ENCODE measurements around the gene ICA1. TPM values are rescaled to one million over a fixed set of nuclear protein-coding genes. Genes with fewer than 3 reads are reported as not detected.

Gene ICA1
- total RNA-seq, 6 donors from 2014 or later: 19.3 to 85.4 (median 44.6) TPM

GRCh38 chr7:8085420-8085819 is 176.5 kb downstream of the ICA1 start:
- 97% methylated on average over 3 of the region's 3 CpGs for WGBS, 2 donors
- no peaks in the 10 kb centered on the region for H3K9me3 ChIP-seq
- no peak for TF ChIP-seq POLR2A (IDR thresholded peaks at IDR 0.05)
- TF ChIP-seq POLR2AphosphoS5 (IDR thresholded peaks at IDR 0.05): no peak
- TF ChIP-seq, protein P1, sequence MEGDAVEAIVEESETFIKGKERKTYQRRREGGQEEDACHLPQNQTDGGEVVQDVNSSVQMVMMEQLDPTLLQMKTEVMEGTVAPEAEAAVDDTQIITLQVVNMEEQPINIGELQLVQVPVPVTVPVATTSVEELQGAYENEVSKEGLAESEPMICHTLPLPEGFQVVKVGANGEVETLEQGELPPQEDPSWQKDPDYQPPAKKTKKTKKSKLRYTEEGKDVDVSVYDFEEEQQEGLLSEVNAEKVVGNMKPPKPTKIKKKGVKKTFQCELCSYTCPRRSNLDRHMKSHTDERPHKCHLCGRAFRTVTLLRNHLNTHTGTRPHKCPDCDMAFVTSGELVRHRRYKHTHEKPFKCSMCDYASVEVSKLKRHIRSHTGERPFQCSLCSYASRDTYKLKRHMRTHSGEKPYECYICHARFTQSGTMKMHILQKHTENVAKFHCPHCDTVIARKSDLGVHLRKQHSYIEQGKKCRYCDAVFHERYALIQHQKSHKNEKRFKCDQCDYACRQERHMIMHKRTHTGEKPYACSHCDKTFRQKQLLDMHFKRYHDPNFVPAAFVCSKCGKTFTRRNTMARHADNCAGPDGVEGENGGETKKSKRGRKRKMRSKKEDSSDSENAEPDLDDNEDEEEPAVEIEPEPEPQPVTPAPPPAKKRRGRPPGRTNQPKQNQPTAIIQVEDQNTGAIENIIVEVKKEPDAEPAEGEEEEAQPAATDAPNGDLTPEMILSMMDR (IDR thresholded peaks at IDR 0.05): no peak
- no peak for TF ChIP-seq EP300 (IDR thresholded peaks at IDR 0.05)

DNA sequence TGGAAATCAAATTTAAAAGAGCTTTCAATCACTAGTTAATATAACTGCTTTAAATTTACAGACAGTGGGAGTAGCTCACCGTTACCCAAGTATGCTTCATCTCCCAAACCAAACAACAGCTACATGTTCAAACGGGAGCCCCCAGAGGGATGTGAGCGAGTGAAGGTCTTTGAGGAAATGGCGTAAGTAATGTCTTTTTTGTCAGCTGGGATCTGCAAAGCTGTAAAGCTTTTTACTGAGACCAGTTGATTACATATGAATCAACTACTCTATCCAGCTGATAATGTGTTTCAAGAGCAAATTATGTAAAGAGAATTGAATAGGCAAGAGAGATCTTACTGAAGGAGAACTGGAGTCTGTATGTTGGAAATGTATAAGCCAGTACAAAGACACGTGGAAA is 177.1 kb downstream of the ICA1 start:
- H3K27me3 ChIP-seq: no peaks in the 10 kb centered on the region
- H3K27ac ChIP-seq: no peak overlapping the region
- H3K4me3 ChIP-seq: no peak overlapping the region
- 88 to 90% methylated on average over 5 of the region's 5 CpGs for WGBS, 2 donors
- peaks cover 0 to 22% (median 8%) of the 10 kb centered on the region in 4 donors for H3K36me3 ChIP-seq
- no peaks in the 10 kb centered on the region for H3K4me1 ChIP-seq
- ATAC-seq (ENCODE audit: low FRiP score in 2 of 2): no peak
- TF ChIP-seq POLR2A (IDR thresholded peaks at IDR 0.05): no peak
- TF ChIP-seq EP300 (IDR thresholded peaks at IDR 0.05): no peak
- TF ChIP-seq, protein P1 (IDR thresholded peaks at IDR 0.05): no peak
- TF ChIP-seq POLR2AphosphoS5 (IDR thresholded peaks at IDR 0.05): no peak
- H3K9me3 ChIP-seq: no peaks in the 10 kb centered on the region
- DNase-seq: no peak

More at GRCh38 chr7:8085420-8085819, 176.5 kb downstream of the ICA1 start:
- ATAC-seq (ENCODE audit: low FRiP score in 2 of 2) (no peak), DNase-seq (no peak)
- H3K27me3 ChIP-seq: no peaks in the 10 kb centered on the region
- H3K36me3 ChIP-seq: peaks cover 0 to 19% (median 8%) of the 10 kb centered on the region in 4 donors
- no peaks in the 10 kb centered on the region for H3K4me1 ChIP-seq
- no peak overlapping the region for H3K4me3 ChIP-seq
- H3K27ac ChIP-seq: no peak overlapping the region

DNA sequence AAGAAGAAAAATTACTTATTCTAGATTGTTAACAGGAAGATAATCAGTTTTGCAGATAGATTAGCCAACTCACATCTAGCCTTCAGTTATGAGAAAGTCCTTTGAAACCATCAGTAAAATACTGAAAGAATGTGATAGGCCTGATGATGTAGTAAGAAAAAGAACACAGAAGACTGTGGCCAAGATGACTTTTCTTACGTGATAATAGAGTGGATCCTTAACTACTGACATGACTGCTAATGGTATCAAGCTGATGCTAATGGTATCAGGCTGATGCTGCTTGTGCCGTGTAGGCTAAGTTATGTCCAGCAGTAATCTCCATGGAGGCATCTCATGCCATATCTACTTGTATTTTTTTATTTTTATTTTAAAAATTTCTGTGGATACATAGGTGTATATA is 179.2 kb downstream of the ICA1 start:
- Histone ChIP-seq H3K4me3 (no peak overlapping the region), H3K4me1 (no peaks in the 10 kb centered on the region), H3K9me3 (no peaks in the 10 kb centered on the region), H3K36me3 (peaks cover 0 to 22% (median 8%) of the 10 kb centered on the region in 4 donors), H3K27me3 (no peaks in the 10 kb centered on the region), H3K27ac (no peak overlapping the region)
- no peak for TF ChIP-seq POLR2AphosphoS5 (IDR thresholded peaks at IDR 0.05)
- TF ChIP-seq, protein P1 (IDR thresholded peaks at IDR 0.05): no peak
- no peak for TF ChIP-seq POLR2A (IDR thresholded peaks at IDR 0.05)
- no peak for TF ChIP-seq EP300 (IDR thresholded peaks at IDR 0.05)
- 92 to 97% methylated on average over 2 of the region's 2 CpGs for WGBS, 2 donors
- DNase-seq: no peak
- ATAC-seq (ENCODE audit: low FRiP score in 2 of 2): no peak

GRCh38 chr7:8078418-8078817 is 183.5 kb downstream of the ICA1 start:
- no peak for DNase-seq

More at GRCh38 chr7:8078418-8078817, 183.5 kb downstream of the ICA1 start:
- Histone ChIP-seq H3K27ac (no peak overlapping the region), H3K27me3 (no peaks in the 10 kb centered on the region), H3K4me1 (no peaks in the 10 kb centered on the region), H3K9me3 (no peaks in the 10 kb centered on the region), H3K4me3 (no peak overlapping the region), H3K36me3 (peaks cover 0 to 2% (median 0%) of the 10 kb centered on the region in 4 donors)
- TF ChIP-seq EP300 (IDR thresholded peaks at IDR 0.05) (no peak), POLR2A (IDR thresholded peaks at IDR 0.05) (no peak), POLR2AphosphoS5 (IDR thresholded peaks at IDR 0.05) (no peak)
- TF ChIP-seq, protein P1 (IDR thresholded peaks at IDR 0.05): no peak
- no peak for ATAC-seq (ENCODE audit: low FRiP score in 2 of 2)
